H1 (cell line): ENCODE measurements around the gene SLC35D3. TPM values are rescaled to one million over a fixed set of nuclear protein-coding genes. Genes with fewer than 3 reads are reported as not detected.

Source experiments
- CTCF ChIA-PET: fragments of 300-600 bp; sonication (Branson Sonifier 250); formaldehyde crosslinking; loops from one replicate; lab custom pipeline; 2021; ENCODE audit not compliant: partially characterized antibody; lab: Charles Lee
- POLR2A ChIA-PET: fragments of 300-600 bp; sonication (Branson Sonifier 250); formaldehyde crosslinking; loops from one replicate; lab custom pipeline; 2021; ENCODE audit warnings: inconsistent platforms; ENCODE audit not compliant: partially characterized antibody; lab: Charles Lee
- DNase-seq, 2 experiments: peaks; one replicate each; pipeline versions ENCODE4 v3.0.0 to v3.0.0-alpha.2; 2010 to 2022; ENCODE audit warnings: low spot score in 2 of 2, low read depth in 1 of 2, mixed read lengths in 1 of 2
- FAIRE-seq: peaks from 2 replicates; lab custom pipeline; 2011; peaks lifted over from hg19 to GRCh38; lab: Jason Lieb, UNC
- H2AFZ ChIP-seq: 2 replicates; pipeline ENCODE4 v1.8.1; 2012; ENCODE audit warnings: low read length, inconsistent platforms
- H2AK5ac ChIP-seq: 2 replicates; pipeline ENCODE4 v1.6.1; 2013; ENCODE audit warnings: low read depth, low read length
- H2BK120ac ChIP-seq: replicated peaks from 2 replicates; pipeline ENCODE3; 2013; ENCODE audit warnings: low read depth, low read length, inconsistent platforms
- H2BK12ac ChIP-seq: 2 replicates; pipeline ENCODE4 v1.6.1; 2013; ENCODE audit warnings: low read depth, low read length
- H2BK15ac ChIP-seq: 2 replicates; pipeline ENCODE4 v1.6.1; 2013; ENCODE audit warnings: low read length
- H2BK20ac ChIP-seq: 2 replicates; pipeline ENCODE4 v1.6.1; 2013; ENCODE audit warnings: low read length
- H2BK5ac ChIP-seq: 2 replicates; pipeline ENCODE4 v1.6.1; 2013; ENCODE audit warnings: low read depth, low read length
- H3K14ac ChIP-seq: 2 replicates; pipeline ENCODE4 v1.6.1; 2013; ENCODE audit warnings: inconsistent platforms; ENCODE audit not compliant: insufficient read length
- H3K18ac ChIP-seq: 2 replicates; pipeline ENCODE4 v1.6.1; 2013; ENCODE audit warnings: low read length; ENCODE audit errors: extremely low read depth
- H3K23ac ChIP-seq: 2 replicates; pipeline ENCODE4 v1.6.1; 2013; ENCODE audit warnings: inconsistent platforms; ENCODE audit not compliant: insufficient read length
- H3K23me2 ChIP-seq: 2 replicates; pipeline ENCODE4 v1.6.1; 2013; ENCODE audit warnings: low read depth, low read length
- H3K27ac ChIP-seq: 2 replicates; pipeline ENCODE4 v1.6.1; 2011; ENCODE audit warnings: low read depth, low read length, inconsistent platforms
- H3K27me3 ChIP-seq, 4 experiments: replicated peaks in 1 of 4; 1 replicate in 1 of 4; 2 replicates in 3 of 4; pipeline versions ENCODE4 v1.6.1 to v1.8.1; 2011 to 2013; ENCODE audit warnings: low read length in 3 of 4, mild to moderate bottlenecking in 3 of 4, inconsistent platforms in 2 of 4, mixed read lengths in 2 of 4, moderate library complexity in 1 of 4; ENCODE audit not compliant: control insufficient read depth in 3 of 4, insufficient read depth in 3 of 4; ENCODE audit errors: extremely low read depth in 1 of 4
- H3K36me3 ChIP-seq, 4 experiments: 2 replicates each; pipeline versions ENCODE4 v1.6.1 to v1.8.1; 2011 to 2013; ENCODE audit warnings: mild to moderate bottlenecking in 4 of 4, low read length in 3 of 4, moderate library complexity in 2 of 4, control low read depth in 1 of 4, inconsistent platforms in 1 of 4; ENCODE audit not compliant: insufficient read depth in 4 of 4, control insufficient read depth in 2 of 4
- H3K4ac ChIP-seq: replicated peaks from 2 replicates; pipeline ENCODE3; 2013; ENCODE audit warnings: low read length, low read depth, mixed read lengths, inconsistent platforms; ENCODE audit not compliant: insufficient read length
- H3K4me1 ChIP-seq, 4 experiments: replicated peaks in 1 of 4; 1 replicate in 1 of 4; 2 replicates in 3 of 4; pipeline versions ENCODE4 v1.6.1 to v1.8.1; 2011 to 2013; ENCODE audit warnings: low read length in 3 of 4, inconsistent platforms in 2 of 4, mixed read lengths in 1 of 4; ENCODE audit not compliant: insufficient read depth in 4 of 4, control insufficient read depth in 3 of 4
- H3K4me2 ChIP-seq, 2 experiments: 2 replicates each; pipeline versions ENCODE4 v1.6.1 to v1.8.1; 2011 to 2013; ENCODE audit warnings: low read depth in 2 of 2, low read length in 2 of 2, control low read depth in 1 of 2, inconsistent platforms in 1 of 2, mild to moderate bottlenecking in 1 of 2; ENCODE audit not compliant: insufficient read depth in 1 of 2
- H3K4me3 ChIP-seq, 4 experiments: fragments of 200-600, 300-600 bp in 1 of 4; sonication (generic), shearing (Covaris generic), sonication (Bioruptor Twin) in 1 of 4; 2 replicates each; pipeline versions ENCODE4 v1.5.1 to v1.8.1; 2011 to 2016; ENCODE audit warnings: low read length in 4 of 4, low read depth in 3 of 4, control low read depth in 2 of 4, inconsistent platforms in 2 of 4, mild to moderate bottlenecking in 2 of 4, mixed read lengths in 1 of 4, moderate library complexity in 1 of 4; ENCODE audit not compliant: insufficient read depth in 2 of 4; ENCODE audit errors: extremely low read depth in 1 of 4
- H3K56ac ChIP-seq: replicated peaks from 2 replicates; pipeline ENCODE3; 2013; ENCODE audit warnings: low read depth, mild to moderate bottlenecking, mixed read lengths, low read length, inconsistent platforms; ENCODE audit not compliant: insufficient read length
- H3K79me1 ChIP-seq: 2 replicates; pipeline ENCODE4 v1.6.1; 2013; ENCODE audit warnings: low read depth, low read length, control low read depth
- H3K79me2 ChIP-seq, 2 experiments: 2 replicates each; pipeline versions ENCODE4 v1.6.1 to v1.8.1; 2012 to 2013; ENCODE audit warnings: low read length in 2 of 2, mild to moderate bottlenecking in 2 of 2, inconsistent platforms in 1 of 2; ENCODE audit not compliant: insufficient read depth in 2 of 2, control insufficient read depth in 1 of 2
- H3K9ac ChIP-seq, 4 experiments: replicated peaks in 1 of 4; 1 replicate in 1 of 4; 2 replicates in 3 of 4; pipeline versions ENCODE4 v1.6.1 to v1.8.1; 2011 to 2013; ENCODE audit warnings: low read depth in 3 of 4, low read length in 3 of 4, control low read depth in 2 of 4, mild to moderate bottlenecking in 2 of 4, moderate library complexity in 2 of 4, inconsistent platforms in 1 of 4; ENCODE audit errors: extremely low read depth in 1 of 4
- H3K9me3 ChIP-seq, 2 experiments: 2 replicates each; pipeline versions ENCODE4 v1.6.1 to v1.8.1; 2012 to 2013; ENCODE audit warnings: mild to moderate bottlenecking in 2 of 2, moderate library complexity in 2 of 2, control low read depth in 1 of 2, inconsistent platforms in 1 of 2, low read depth in 1 of 2, low read length in 1 of 2, mixed read lengths in 1 of 2; ENCODE audit not compliant: insufficient read depth in 2 of 2
- H4K20me1 ChIP-seq, 2 experiments: replicated peaks in 1 of 2; 2 replicates each; pipeline versions ENCODE3 to v1.8.1; 2011 to 2013; ENCODE audit warnings: inconsistent platforms in 2 of 2, low read length in 2 of 2, mild to moderate bottlenecking in 1 of 2; ENCODE audit not compliant: insufficient read depth in 2 of 2, control insufficient read depth in 1 of 2
- H4K5ac ChIP-seq: 2 replicates; pipeline ENCODE4 v1.6.1; 2013; ENCODE audit warnings: low read length, low read depth, mixed read lengths, inconsistent platforms; ENCODE audit not compliant: insufficient read length
- H4K8ac ChIP-seq: 2 replicates; pipeline ENCODE4 v1.8.0; 2013; ENCODE audit warnings: mild to moderate bottlenecking, moderate library complexity, low read length, inconsistent platforms; ENCODE audit not compliant: insufficient read depth; ENCODE audit errors: extremely low read depth
- H4K91ac ChIP-seq: replicated peaks from 2 replicates; pipeline ENCODE3; 2013; ENCODE audit warnings: low read length, mixed read lengths, inconsistent platforms; ENCODE audit not compliant: insufficient read length
- SP4 ChIP-seq: IDR thresholded peaks from 2 replicates; pipeline ENCODE4 v1.6.1; 2012; ENCODE audit warnings: low read length, inconsistent platforms
- WGBS, 2 experiments: shearing (Covaris generic) in 1 of 2; methylation state at CpG; one replicate each; pipeline versions ENCODE4 v1.1.6 to v1.1.7; 2013 to 2015; ENCODE audit warnings: low lambda C conversion rate in 2 of 2, mixed read lengths in 2 of 2, inconsistent platforms in 1 of 2, low coverage in 1 of 2, missing lambda C conversion rate in 1 of 2; ENCODE audit not compliant: insufficient replicate concordance in 2 of 2, insufficient coverage in 1 of 2, insufficient read length in 1 of 2; ENCODE audit errors: extremely low coverage in 1 of 2, missing lambda C conversion rate in 1 of 2; 5-methylcytosine and 5-hydroxymethylcytosine counted together
- polyA plus RNA-seq, 7 experiments: library from polyadenylated mRNA; depleted of rRNA in 3 of 7; stranded (reverse) in 5 of 7; unstranded in 2 of 7; fragments of >200 nt in 5 of 7; fragments of 200-250 nt in 2 of 7; gene quantifications; 1 replicate in 5 of 7; 2 replicates in 1 of 7; 4 replicates in 1 of 7; pipeline versions ENCODE4 v1.2.1 to v1.2.3, GENCODE V29; 2011 to 2013; ENCODE audit warnings: missing spikeins in 2 of 7, mixed read lengths in 2 of 7
- total RNA-seq: library from RNA; stranded (reverse); fragmentation: NEBNext Ultra II Directional; extraction: Animal tissue kit (Norgen Biotek cat#: 25700); gene quantifications from 2 replicates; pipeline ENCODE4 v1.2.1, GENCODE V29; 2021

SLC35D3 gene
- total and polyA plus RNA-seq, 2 of the 8 experiments (the other 6 are each of a cell fraction or from before 2014, with no cell fraction given): 0.27 to 0.39 TPM

DNA sequence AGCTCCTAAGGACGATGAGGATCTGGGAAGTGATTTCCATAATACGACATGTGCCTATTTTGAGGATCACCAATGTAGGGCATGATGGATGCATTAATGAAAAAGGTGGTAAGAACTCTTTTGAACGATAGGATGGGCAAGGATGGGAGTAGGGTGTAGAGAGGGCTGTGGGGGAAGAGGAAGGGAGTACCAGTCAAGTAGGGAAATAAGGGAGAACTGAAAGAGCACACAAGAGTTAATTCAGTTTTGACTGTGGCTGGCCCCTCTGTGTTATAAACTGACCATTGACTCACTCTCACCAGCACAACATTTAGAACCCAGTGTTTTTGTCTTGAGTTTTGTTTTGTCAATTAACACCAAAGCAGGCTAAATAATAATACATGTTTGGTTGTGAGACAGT is 33.0 kb downstream of the SLC35D3 start:
- no peaks in the 10 kb centered on the region for H3K23me2 ChIP-seq
- H3K9ac ChIP-seq: no peak overlapping the region
- no peaks in the 10 kb centered on the region for H3K27me3 ChIP-seq
- H3K18ac ChIP-seq: peak overlapping the region; percentile 91; the same call in 1 of the 2 replicates
- no peak overlapping the region for H2AFZ ChIP-seq
- no peaks in the 10 kb centered on the region for H3K79me1 ChIP-seq
- no peak overlapping the region for H2AK5ac ChIP-seq
- H4K8ac ChIP-seq: no peak overlapping the region
- H3K4me1 ChIP-seq: peaks cover 0 to 33% (median 14%) of the 10 kb centered on the region in 4 experiments; a peak in 6 of 7 replicates
- peak overlapping the region; percentile 99 for H2BK12ac ChIP-seq
- DNase-seq (no peak), FAIRE-seq (no peak)
- no peak overlapping the region for H3K4ac ChIP-seq
- CTCF ChIA-PET: interaction anchor here (0.7 kb wide), 1 partner anchor 343 kb away, joined by 3 read pairs; no protein-coding TSS in a partner anchor
- H3K4me3 ChIP-seq: no peak overlapping the region
- H2BK120ac ChIP-seq: no peak overlapping the region
- no peak overlapping the region for H3K56ac ChIP-seq
- H2BK15ac ChIP-seq: no peak overlapping the region
- POLR2A ChIA-PET: no interaction called here
- no peaks in the 10 kb centered on the region for H3K36me3 ChIP-seq
- H3K27ac ChIP-seq: no peak overlapping the region
- no peak for TF ChIP-seq SP4
- peak overlapping the region; percentile 59 for H4K91ac ChIP-seq
- H3K79me2 ChIP-seq: no peaks in the 10 kb centered on the region
- H2BK5ac ChIP-seq: peak overlapping the region; percentile 94; the same call in 1 of the 2 replicates
- 79% methylated on average over 3 of the region's 3 CpGs; no CpG with 5 or more reads in 1 of the 2 experiments for WGBS, 2 experiments
- peak overlapping the region; percentile 44; the same call in 1 of the 2 replicates for H2BK20ac ChIP-seq
- H4K5ac ChIP-seq: no peak overlapping the region
- no peak overlapping the region for H3K23ac ChIP-seq
- no peak overlapping the region for H3K4me2 ChIP-seq
- no peak overlapping the region for H3K14ac ChIP-seq
- H4K20me1 ChIP-seq: no peaks in the 10 kb centered on the region
- no peaks in the 10 kb centered on the region for H3K9me3 ChIP-seq
